ENCODE results near the gene SUCO.

Gene SUCO

DNA sequence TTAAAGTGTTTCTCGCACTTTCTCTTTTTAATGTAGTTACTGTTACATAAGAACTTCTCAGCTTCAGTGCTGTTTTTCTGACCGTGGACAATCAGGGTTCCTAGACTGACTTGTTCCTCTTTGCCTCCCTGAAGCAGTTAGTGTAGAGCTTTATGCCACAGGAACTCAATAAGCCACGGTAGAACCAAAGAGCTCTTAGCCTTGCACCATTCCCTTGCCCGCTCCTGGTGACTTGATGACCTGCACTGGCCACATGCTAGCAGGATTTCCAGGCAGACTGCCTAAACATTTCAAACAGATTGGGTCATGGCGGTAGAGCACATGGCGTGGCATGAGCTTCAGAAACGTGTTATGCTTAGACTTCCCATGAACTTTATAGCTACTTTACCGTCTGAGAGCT, 107.2 kb downstream of the SUCO start:
- no peak for TF ChIP-seq L3MBTL2 (conservative IDR thresholded peaks at IDR 0.05)
- DNase-seq (ENCODE audit: extremely low spot score): no peak
- CTCF ChIA-PET: no interaction called here
- POLR2A ChIA-PET: no interaction called here

DNA sequence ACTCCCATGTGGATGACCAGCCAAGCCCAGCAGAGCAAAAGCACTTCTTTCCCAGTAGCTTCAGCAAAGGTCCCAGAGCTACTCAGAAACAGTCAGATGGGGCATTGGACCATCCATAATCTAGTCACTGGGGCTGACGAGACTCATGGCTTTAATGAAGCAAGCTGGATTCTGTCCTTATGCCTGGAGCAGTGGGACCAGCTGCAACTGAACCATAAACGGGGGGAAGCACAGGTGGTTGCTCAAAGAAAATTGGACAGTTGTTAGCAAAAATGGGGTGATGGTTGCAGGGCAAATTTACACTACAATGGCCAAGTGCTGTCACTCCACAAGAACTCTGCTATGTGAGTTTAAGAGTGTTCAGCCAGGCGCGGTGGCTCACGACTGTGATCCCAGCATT, 108.5 kb downstream of the SUCO start:
- ChIA-PET CTCF (interaction anchor here (0.6 to 1.0 kb wide), 2 partner anchors 51 to 528 kb away, joined by 3 read pairs; no protein-coding TSS in a partner anchor), POLR2A (no interaction called here)
- DNase-seq (ENCODE audit: extremely low spot score): no peak
- TF ChIP-seq ELF4 (IDR thresholded peaks at IDR 0.05) (no peak), ZNF384 (IDR thresholded peaks at IDR 0.05) (no peak), CTBP1 (IDR thresholded peaks at IDR 0.05; ENCODE audit: borderline replicate concordance) (no peak), FOXK2 (IDR thresholded peaks at IDR 0.05) (no peak), LEF1 (IDR thresholded peaks at IDR 0.05; ENCODE audit: borderline replicate concordance) (no peak), SP1 (IDR thresholded peaks at IDR 0.05) (no peak), ARNT (IDR thresholded peaks at IDR 0.05) (no peak), L3MBTL2 (conservative IDR thresholded peaks at IDR 0.05) (no peak), NFRKB (IDR thresholded peaks at IDR 0.05) (no peak), SUZ12 (IDR thresholded peaks at IDR 0.05) (no peak), TARDBP (IDR thresholded peaks at IDR 0.05) (no peak)
- TF ChIP-seq, protein P1, sequence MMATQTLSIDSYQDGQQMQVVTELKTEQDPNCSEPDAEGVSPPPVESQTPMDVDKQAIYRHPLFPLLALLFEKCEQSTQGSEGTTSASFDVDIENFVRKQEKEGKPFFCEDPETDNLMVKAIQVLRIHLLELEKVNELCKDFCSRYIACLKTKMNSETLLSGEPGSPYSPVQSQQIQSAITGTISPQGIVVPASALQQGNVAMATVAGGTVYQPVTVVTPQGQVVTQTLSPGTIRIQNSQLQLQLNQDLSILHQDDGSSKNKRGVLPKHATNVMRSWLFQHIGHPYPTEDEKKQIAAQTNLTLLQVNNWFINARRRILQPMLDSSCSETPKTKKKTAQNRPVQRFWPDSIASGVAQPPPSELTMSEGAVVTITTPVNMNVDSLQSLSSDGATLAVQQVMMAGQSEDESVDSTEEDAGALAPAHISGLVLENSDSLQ (IDR thresholded peaks at IDR 0.05): no peak

DNA sequence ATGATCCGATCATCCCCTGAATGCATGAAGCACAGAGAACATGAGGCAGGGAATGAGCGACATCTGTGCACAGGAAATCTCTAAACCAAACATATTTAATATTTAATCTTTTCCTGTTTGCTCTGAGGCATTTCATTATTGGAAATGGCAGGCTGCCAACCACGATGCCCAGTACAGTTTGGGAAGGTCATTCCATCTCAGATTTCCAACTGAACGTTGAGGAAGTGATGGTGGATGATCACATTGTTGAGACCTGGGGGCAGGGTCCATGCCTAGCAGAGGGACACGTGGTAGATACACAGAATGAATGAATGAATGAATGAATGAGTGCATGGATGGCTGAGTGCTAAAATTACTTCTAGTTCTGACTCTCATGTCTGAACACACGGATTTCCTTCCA, 110.0 kb downstream of the SUCO start:
- TF ChIP-seq BHLHE40 (IDR thresholded peaks at IDR 0.05; ENCODE audit: borderline replicate concordance) (no peak), CTBP1 (IDR thresholded peaks at IDR 0.05; ENCODE audit: borderline replicate concordance) (no peak), FOXK2 (IDR thresholded peaks at IDR 0.05) (no peak), SUZ12 (IDR thresholded peaks at IDR 0.05) (no peak), NFRKB (IDR thresholded peaks at IDR 0.05) (no peak), ZNF384 (IDR thresholded peaks at IDR 0.05) (no peak), ARNT (IDR thresholded peaks at IDR 0.05) (no peak), HDGF (IDR thresholded peaks at IDR 0.05; ENCODE audit: borderline replicate concordance) (no peak), ELF4 (IDR thresholded peaks at IDR 0.05) (no peak), TARDBP (IDR thresholded peaks at IDR 0.05) (no peak), FOXM1 (IDR thresholded peaks at IDR 0.05; ENCODE audit: borderline replicate concordance) (no peak), L3MBTL2 (conservative IDR thresholded peaks at IDR 0.05) (no peak)
- no peak for DNase-seq (ENCODE audit: extremely low spot score)
- POLR2A ChIA-PET: no interaction called here
- CTCF ChIA-PET: no interaction called here

DNA sequence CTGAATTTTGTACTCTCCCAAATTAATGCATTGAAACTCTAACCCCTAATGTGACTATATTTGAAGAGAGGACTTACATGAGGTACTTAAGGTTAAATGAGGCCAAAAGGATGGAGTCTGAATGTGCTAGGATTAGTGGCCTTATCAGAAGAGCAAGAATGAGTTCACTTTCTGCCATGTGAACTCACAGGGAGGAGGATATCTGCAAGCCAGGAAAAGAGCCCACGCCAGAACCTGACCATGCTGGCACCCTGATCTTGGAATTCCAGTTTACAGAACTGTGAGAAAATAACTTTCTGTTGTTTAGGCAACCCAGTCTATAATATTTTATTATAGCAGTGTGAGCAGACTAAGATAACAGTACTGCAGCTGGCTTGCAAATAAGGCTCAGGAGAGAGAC, 113.7 kb downstream of the SUCO start:
- CTCF ChIA-PET: no interaction called here
- POLR2A ChIA-PET: no interaction called here
- DNase-seq (ENCODE audit: extremely low spot score): no peak
- TF ChIP-seq L3MBTL2 (conservative IDR thresholded peaks at IDR 0.05): no peak
- TF ChIP-seq TARDBP (IDR thresholded peaks at IDR 0.05): no peak
- TF ChIP-seq HDGF (IDR thresholded peaks at IDR 0.05; ENCODE audit: borderline replicate concordance): no peak
- TF ChIP-seq NFRKB (IDR thresholded peaks at IDR 0.05): no peak
- no peak for TF ChIP-seq CTBP1 (IDR thresholded peaks at IDR 0.05; ENCODE audit: borderline replicate concordance)
- TF ChIP-seq LEF1 (IDR thresholded peaks at IDR 0.05; ENCODE audit: borderline replicate concordance): no peak
- TF ChIP-seq SP1 (IDR thresholded peaks at IDR 0.05): no peak
- TF ChIP-seq FOXM1 (IDR thresholded peaks at IDR 0.05; ENCODE audit: borderline replicate concordance): no peak
- no peak for TF ChIP-seq FOXK2 (IDR thresholded peaks at IDR 0.05)
- TF ChIP-seq FOXA1 (IDR thresholded peaks at IDR 0.05): no peak
- TF ChIP-seq, protein P1 (IDR thresholded peaks at IDR 0.05): no peak
- TF ChIP-seq ELF4 (IDR thresholded peaks at IDR 0.05): no peak
- TF ChIP-seq BHLHE40 (IDR thresholded peaks at IDR 0.05; ENCODE audit: borderline replicate concordance): no peak
- TF ChIP-seq ARNT (IDR thresholded peaks at IDR 0.05): no peak
- TF ChIP-seq ZNF384 (IDR thresholded peaks at IDR 0.05): no peak
- no peak for TF ChIP-seq SUZ12 (IDR thresholded peaks at IDR 0.05)

DNA sequence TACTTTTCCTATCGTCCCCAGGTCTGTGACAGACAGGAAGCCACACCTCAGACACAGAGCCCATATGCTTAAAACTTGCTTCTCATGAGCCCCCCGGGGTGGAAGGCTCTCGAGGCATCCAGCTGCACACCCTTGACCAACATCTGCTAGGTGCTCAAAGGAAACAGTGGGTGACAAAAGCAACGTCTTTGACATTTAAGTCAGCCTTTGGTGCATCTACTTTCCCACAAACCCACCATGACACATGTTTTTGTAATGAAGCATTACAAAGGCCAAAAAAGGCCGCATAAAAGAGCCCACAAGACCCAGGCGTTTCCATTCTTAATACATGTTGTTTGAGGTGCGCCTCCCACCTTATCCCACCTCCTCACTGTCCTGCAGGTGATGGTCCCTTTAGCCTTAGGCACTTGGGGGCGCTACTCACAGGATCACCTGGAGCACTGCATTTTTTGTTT, 114.2 kb downstream of the SUCO start:
- no peak for TF ChIP-seq HDGF (IDR thresholded peaks at IDR 0.05; ENCODE audit: borderline replicate concordance)
- no peak for TF ChIP-seq BHLHE40 (IDR thresholded peaks at IDR 0.05; ENCODE audit: borderline replicate concordance)
- no peak for TF ChIP-seq NFRKB (IDR thresholded peaks at IDR 0.05)
- TF ChIP-seq FOXK2 (IDR thresholded peaks at IDR 0.05): no peak
- no peak for TF ChIP-seq ELF4 (IDR thresholded peaks at IDR 0.05)
- TF ChIP-seq FOXA1 (IDR thresholded peaks at IDR 0.05): no peak
- no peak for TF ChIP-seq ARNT (IDR thresholded peaks at IDR 0.05)
- no peak for TF ChIP-seq TARDBP (IDR thresholded peaks at IDR 0.05)
- no peak for TF ChIP-seq SUZ12 (IDR thresholded peaks at IDR 0.05)
- TF ChIP-seq CTBP1 (IDR thresholded peaks at IDR 0.05; ENCODE audit: borderline replicate concordance): no peak
- no peak for TF ChIP-seq SP1 (IDR thresholded peaks at IDR 0.05)
- TF ChIP-seq L3MBTL2 (conservative IDR thresholded peaks at IDR 0.05): no peak
- no peak for TF ChIP-seq LEF1 (IDR thresholded peaks at IDR 0.05; ENCODE audit: borderline replicate concordance)
- TF ChIP-seq, protein P1 (IDR thresholded peaks at IDR 0.05): no peak
- TF ChIP-seq FOXM1 (IDR thresholded peaks at IDR 0.05; ENCODE audit: borderline replicate concordance): no peak
- POLR2A ChIA-PET: no interaction called here
- CTCF ChIA-PET: no interaction called here

DNA sequence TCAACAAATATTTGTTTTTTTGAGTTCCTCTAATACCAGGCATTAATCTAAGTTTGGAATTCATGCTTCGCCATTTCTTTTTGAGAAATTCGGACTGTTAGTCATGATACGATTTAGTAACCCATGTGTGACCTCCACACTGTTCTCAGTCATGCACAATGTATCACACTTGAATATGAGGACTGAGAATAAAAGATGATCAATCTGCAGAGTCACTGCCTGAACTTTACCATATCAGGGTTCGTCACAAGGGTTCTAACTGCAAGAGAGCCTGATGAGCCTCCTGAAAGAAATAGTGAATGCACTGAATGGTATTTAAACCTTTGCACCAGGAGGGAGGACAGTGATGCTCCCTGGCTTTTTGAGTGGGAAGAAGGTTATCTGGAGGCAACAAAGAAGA, 115.0 kb downstream of the SUCO start:
- DNase-seq (ENCODE audit: extremely low spot score): no peak
- CTCF ChIA-PET: no interaction called here
- TF ChIP-seq ARNT (IDR thresholded peaks at IDR 0.05): no peak
- no peak for TF ChIP-seq BHLHE40 (IDR thresholded peaks at IDR 0.05; ENCODE audit: borderline replicate concordance)
- TF ChIP-seq CTBP1 (IDR thresholded peaks at IDR 0.05; ENCODE audit: borderline replicate concordance): no peak
- no peak for TF ChIP-seq ZNF384 (IDR thresholded peaks at IDR 0.05)
- TF ChIP-seq ELF4 (IDR thresholded peaks at IDR 0.05): no peak
- TF ChIP-seq, protein P1 (IDR thresholded peaks at IDR 0.05): no peak
- TF ChIP-seq SP1 (IDR thresholded peaks at IDR 0.05): no peak
- no peak for TF ChIP-seq NFRKB (IDR thresholded peaks at IDR 0.05)
- no peak for TF ChIP-seq SUZ12 (IDR thresholded peaks at IDR 0.05)
- no peak for TF ChIP-seq HDGF (IDR thresholded peaks at IDR 0.05; ENCODE audit: borderline replicate concordance)
- TF ChIP-seq FOXA1 (IDR thresholded peaks at IDR 0.05): no peak
- TF ChIP-seq TARDBP (IDR thresholded peaks at IDR 0.05): no peak
- no peak for TF ChIP-seq L3MBTL2 (conservative IDR thresholded peaks at IDR 0.05)
- no peak for TF ChIP-seq FOXM1 (IDR thresholded peaks at IDR 0.05; ENCODE audit: borderline replicate concordance)
- no peak for TF ChIP-seq FOXK2 (IDR thresholded peaks at IDR 0.05)
- TF ChIP-seq LEF1 (IDR thresholded peaks at IDR 0.05; ENCODE audit: borderline replicate concordance): no peak
- POLR2A ChIA-PET: no interaction called here

More for the DNA sequence above, 114.2 kb downstream of the SUCO start:
- DNase-seq (ENCODE audit: extremely low spot score): no peak

Data from HEK293T (cell line).